Amniotic epithelial cell (primary cell): ENCODE results near the gene GNAZ.

Source experiments
- DNase-seq: peaks from one replicate; pipeline ENCODE4 v3.0.0-alpha.2; 2010; ENCODE audit warnings: low read depth

GNAZ gene

DNA sequence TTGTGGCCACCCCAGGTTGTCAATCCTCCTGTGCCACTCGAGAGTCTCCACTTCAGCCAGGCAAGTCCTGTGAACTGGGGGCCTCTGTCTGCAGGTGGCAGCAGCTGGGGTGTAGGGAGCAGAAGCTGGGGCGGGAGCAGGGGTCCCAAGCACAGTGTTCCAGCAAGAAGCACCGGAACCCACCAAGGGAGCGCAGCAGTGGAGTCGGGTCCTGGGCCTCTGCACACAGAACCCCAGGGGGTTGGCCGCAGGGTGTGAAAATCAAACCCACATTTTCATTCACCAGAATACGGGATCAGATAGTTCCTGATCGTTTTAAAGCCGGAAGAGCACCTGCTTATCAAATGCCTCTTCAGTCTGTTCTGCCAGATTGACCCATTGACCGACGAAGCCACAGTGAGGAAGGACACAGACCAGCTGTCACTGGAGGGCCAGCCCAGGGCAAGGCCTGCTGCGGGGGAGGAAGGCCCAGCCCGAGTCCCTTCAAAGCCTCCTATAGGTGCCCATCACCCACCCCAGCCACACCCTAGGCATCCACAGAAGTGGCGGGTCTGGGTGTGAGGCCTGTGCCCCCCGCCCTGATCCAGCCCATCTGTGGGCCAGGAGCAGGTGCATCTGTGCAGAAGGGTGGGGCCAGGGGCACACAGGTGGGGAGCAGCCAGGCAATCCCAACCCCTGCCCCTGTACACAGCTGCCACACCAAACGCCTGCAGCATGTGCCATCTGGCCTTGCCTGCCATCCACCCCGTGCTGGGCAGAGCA is 37.3 kb downstream of the GNAZ start:
- DNase-seq: no peak

DNA sequence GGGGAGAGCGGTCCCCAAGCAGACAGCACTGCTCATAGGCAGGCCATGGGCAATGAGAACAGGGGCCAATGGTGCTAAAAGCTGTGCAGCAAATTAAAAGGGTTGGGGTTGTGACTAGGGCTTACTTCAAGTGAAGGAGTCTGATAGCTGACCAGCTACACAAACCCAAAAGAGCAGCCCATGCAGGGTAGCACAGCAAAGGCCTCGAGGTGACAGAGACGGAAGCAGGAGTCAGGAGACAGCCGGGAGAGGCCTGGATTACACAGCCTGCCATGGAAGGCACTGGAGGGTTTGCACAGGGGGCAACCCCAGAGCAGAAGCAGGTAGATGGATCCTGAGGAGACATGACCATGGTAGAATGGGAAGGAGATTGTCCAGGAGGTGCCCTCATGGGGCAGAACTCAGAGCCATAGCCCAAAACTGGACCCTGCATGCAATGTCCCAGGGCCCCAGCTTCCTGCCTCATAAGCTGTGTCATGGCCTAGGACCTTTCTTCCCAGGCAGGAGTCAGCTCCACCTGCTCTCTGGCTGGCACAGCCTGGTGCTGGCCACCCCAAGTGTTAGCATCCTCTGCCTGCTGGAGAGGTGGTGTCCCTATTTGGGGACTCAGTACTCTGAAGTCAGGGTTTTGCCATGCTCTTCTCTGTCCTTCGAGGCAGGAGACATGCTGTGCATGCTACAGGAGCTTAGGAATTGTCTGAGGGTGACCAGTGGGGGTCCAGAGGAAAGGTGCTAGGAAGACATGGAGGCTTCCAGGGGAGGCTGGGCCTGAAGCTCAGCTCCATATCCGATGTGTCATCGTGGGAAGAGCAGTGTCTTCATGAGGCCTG is 38.1 kb downstream of the GNAZ start:
- DNase-seq: no peak

DNA sequence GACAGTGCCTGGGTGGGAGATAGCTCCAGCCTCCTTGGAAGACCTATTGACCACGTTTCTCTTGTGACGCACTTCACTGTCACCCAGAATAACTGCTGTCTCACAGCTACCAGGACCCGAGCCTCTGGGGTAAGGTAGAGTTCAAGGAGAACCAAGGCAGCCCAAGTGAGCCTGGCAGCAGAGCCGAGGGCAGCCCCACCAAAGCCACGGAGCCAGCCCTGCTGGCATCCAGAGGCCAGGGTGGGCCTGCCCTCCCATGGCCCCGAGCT is 38.7 kb downstream of the GNAZ start:
- DNase-seq: no peak

DNA sequence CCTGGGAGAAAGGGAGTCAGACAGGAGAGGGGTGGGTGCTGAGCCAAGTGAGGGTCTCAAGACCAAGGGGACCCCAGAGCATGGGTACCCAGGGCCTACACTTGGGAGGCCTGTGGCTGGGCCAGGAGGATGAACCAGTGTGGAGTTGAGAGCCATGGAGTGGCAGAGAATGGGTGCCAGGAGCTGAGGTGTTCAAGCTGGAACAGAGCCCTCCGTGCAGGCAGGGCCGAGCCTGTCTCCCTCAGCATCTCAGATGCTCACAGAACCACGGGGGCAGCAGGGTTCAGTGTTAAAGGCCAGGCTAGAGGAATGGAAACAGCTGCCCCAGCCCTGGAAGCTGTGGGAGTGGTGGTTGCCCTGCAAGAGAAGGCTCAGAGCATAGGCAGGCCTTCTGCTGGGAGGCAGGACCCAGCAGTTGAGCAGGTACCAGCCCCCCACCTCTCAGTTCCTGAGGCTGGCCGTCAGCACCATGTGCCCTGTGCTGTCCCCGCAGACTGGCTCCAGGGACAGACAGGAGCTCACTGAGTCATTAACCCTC is 39.2 kb downstream of the GNAZ start:
- DNase-seq: no peak

DNA sequence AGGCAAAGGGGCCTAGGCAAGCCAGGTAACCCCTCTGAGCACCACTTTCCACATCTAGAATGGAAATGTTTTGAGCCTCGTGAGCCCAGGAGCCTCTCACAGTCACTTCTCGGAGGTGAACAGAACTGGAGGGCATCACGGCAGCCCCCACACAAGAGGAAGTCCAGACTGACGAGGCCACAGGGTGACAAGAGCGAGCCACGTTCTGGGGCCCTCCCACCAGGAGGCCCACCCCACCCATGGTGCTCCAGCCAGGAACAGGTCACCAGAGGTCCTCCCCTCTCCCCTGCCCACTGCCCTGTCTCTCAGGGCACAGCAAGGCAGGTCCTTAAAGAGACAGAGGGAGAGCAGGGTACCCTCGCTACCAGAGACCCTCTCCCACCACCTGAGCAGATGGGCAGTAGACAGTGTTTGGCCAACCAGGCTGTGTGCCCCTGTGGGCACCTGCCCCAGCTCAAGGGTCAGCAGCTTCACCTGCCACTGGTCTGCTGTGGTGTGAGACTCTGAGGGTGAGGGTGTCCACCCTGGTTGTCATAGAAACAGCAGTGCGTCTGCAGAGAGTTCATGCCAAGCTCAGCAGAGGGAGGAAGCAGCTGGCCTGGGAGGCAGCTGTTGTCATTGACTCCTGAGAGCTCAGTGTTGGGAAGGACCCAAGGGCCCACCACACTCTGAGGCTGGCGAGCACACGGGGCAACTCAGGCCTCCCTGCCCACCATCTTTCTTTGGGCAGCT is 40.0 kb downstream of the GNAZ start:
- DNase-seq: no peak

DNA sequence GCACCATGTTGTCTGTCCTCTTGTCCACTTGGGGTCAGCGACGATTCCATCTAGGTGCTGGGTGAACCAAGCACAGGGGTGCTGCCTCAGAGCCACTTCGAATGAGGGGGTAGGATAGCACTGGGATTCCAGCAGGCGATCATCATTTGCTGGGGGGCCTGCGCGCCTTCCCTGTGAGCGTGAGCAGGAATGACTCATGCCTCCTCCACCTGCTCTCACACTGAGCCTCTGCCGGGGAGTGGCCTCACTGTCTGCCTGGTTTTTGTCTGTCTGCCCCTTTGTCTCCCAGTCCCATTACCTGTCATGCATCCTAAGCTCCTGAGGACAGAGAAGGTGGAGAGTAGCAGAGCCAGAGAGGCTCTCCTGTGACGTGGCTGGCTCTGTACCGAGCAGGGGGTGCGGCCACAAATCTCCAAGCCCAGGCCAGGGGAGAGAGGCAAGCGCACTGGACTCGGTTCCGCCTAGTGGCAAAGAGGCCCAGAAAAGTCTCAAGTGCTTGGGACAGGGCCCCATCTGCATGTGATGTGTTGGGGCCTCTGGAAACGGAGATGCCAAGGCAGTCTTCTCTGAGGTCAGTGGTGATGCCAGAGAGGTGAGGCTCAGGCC is 40.7 kb downstream of the GNAZ start:
- DNase-seq: no peak

DNA sequence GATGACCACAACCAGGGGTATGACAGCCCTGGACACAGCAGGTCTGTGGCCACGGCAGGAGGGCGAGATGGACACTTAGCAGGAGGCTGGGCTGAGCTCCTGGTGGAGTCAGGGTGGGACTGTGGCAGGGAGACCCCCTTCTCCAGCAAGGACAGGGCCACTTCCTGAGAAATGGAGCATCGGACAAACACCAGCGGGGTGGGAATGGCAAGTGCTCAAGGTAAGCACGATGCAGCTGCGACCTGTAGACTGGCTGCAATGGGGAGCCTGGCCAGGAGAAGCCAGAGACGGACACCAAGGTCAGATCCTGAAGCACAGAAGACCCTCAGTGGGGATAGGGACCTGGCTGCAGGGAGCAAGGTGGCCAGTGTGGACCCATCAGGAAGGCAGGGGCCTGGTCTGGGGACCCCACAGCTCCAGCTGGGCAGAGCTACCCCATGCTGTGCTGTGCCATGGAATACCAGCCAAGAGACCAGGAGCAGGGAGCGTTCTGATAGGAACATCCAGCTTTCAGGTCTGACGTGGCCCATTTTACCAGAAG is 42.2 kb downstream of the GNAZ start:
- no peak for DNase-seq

DNA sequence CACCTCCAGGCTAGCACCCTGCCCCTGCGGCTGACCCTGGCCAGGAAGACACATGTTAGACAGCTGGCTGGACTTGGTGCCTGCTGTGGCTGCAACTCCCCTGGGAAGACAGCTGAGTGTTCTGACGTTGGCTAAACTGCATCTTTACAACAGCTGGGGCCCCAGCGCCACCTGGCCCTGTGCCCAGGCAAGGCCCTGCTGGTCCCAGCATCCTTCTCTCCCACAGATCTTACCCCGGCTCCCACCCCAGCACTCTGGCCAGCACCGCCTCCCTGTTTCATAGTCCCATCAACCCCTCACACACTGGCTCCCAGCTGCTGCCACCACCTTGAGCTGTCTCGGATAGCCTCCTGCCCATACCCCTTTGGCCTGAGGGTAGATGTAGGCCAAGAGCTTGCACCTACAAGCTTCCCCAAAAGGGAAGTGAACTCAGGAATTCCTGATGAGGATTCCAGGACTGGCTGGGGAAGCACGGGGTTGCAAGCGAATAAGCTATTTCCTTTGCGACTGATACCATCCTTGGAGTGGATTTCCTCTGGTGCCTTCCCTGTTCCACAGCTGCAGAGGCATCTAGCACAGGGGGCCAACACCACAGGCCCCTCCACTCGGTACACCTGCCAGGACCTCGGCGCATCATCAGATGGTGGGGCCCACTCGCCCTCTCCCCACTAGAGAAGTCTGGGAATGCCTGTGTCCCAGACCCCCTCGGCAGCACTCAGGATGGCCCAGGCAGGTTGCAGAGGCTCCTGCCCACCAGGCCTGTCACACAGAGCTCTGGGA is 42.9 kb downstream of the GNAZ start:
- DNase-seq: no peak

DNA sequence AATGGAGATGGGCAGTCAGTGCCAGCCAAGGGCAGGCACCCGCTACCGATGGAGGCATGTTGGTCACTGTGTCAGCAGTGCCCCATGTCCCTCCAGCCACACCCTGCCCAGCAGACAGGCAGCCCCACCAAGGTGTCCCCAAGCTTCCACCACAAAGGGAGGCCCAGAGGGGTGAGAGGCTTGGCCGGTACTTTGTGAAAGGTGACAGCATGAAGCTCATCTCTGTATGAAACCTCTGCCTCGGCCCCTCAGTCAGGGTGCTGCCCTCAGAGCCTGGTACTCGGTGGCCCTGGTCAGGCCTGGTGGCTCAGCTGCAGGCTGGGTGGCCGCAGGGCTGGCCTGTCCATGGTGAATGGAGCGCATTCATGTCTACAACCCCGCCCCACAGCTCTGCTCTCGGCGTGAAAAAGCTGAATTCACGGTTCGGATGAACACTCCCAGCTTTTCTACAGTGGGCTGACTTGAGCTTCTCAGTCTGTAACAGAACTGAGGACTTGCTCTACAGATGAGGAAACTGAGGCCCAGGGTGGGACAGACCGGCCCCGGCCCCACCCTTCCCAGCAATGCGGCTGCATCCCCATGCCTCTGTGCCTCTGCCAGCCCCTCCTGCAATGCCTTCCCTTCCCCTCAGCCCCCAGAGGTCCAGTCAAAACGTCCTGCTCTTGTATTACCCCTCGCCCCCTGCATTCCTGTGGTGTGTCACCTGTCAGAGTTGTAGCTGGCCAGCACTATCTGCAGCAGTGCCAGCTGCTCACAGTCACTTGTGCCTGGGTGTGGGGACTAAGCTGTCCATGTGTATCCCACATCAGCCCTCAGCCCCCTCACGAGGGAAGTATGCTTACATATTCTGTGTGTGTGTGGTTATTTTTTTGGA is 43.8 kb downstream of the GNAZ start:
- DNase-seq: no peak

DNA sequence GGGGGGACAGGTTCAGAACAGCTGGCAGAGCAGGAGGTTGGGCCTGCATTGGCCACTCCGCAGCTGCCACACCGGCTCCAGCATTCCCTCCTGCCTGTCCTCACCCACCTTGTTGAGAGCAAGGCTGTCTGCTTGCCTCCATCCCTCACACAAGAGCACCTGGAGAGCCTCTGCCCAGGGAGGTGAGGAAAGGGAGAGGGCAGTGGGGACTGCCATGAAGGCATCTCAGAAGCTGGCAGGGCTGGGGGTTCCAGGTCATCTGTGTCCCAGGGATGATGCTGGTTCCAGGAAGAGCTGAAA is 44.4 kb downstream of the GNAZ start:
- DNase-seq: no peak

DNA sequence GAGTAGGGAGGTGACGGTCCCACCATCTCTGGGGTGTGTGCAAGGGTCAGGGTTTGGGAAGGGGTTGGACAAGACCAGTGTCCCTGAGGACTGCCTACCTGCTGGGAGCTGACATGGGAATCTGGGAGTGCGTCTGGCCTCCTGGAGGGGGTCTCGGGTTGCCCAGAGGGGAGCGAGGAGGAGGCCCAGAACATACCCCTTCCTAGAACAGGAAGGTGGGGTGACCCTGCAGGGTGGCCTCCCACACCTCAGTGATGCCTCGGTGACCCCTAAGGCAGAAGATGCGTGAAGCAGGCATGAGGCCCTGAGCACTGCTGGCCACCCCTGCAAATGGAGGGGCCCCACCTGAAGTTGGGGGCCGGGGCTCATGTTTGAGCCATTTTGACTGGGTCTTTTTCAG is 45.0 kb downstream of the GNAZ start:
- DNase-seq: no peak

DNA sequence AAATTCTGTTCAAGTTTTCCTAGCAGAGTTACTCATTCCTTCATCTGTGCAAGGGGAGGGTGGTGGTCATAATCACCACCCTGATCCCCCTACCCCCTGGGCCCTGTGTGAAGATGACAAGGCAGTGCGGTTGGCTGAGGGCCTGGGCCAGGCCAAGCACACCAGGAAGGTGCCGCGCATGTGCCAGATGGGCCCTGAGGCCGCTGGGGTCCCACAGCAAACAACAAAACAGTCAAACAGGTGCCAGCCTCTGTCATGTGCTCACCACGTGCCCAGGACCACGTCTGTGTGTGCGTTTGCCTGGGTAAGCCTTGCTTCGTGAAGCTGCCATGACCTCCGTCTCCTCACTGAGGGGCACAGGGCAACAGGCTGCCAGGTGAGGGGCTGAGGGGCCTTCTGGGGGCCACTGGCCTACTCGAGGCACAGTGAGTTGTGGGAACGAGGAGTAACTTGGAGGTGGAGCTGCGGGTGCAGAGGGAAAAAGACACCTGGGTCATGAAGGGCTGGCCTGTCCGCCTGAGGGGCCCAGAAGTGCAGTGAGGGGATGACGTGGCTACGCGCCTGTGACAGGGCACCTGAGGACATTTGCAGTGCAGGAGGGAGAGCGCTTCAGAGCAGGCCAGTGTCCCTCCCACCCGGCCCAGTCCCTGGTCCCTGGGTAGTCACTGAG is 45.6 kb downstream of the GNAZ start:
- no peak for DNase-seq

DNA sequence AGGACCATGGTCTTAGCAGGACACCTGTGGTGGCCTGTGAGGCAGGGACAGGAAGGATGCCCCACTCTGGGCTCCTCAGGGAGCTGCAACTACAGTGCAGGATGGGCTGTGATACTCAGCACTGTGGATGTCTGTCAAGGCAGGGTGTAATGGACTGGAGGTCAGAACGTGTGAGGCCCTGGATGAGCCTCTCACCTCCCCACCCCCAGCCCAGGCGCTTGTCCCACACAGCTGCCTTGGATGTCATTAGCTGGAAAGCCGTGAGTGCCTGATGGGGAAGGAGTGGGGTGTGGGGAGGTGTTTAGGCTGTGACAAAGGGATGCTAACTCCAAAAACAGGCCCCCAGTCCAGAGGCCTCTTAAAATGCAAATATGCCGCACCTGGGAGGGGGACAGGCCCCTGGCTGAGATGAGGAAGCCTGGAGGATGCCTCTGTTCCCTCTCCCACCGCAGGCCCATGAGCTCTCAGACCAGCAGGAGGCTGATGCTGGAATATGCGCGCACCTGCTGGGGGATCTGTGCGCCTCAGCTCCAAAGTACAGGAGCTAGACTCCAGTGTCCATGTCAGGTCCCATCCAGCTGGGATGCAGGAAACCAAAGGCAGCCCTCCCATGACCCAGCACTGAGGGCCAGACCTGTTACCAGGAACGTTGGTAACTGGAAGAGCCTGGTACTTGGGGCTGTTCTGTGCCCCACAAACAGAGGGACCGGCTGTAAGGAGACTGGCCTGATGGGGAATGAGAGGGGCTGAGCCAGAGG is 46.4 kb downstream of the GNAZ start:
- DNase-seq: no peak

DNA sequence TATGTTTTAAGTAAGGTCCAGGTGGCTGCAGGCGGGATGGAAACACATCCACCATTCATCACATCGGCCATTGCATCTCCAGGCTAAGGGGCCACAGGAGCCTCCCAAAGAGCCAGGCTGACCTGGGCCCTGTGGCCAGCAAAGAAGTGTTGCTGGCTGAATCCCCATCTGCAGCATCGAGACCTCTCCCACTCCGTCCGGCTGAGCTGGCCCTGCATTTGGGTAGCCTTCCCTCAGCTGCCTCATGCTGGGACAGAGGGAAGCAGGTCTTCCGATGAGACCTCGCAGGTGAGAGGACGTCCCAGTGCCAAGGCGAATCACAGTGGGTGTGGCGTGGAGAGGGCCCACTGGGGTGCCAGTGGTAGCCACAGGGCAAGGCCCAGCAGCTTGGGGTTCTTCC is 47.0 kb downstream of the GNAZ start:
- DNase-seq: no peak

DNA sequence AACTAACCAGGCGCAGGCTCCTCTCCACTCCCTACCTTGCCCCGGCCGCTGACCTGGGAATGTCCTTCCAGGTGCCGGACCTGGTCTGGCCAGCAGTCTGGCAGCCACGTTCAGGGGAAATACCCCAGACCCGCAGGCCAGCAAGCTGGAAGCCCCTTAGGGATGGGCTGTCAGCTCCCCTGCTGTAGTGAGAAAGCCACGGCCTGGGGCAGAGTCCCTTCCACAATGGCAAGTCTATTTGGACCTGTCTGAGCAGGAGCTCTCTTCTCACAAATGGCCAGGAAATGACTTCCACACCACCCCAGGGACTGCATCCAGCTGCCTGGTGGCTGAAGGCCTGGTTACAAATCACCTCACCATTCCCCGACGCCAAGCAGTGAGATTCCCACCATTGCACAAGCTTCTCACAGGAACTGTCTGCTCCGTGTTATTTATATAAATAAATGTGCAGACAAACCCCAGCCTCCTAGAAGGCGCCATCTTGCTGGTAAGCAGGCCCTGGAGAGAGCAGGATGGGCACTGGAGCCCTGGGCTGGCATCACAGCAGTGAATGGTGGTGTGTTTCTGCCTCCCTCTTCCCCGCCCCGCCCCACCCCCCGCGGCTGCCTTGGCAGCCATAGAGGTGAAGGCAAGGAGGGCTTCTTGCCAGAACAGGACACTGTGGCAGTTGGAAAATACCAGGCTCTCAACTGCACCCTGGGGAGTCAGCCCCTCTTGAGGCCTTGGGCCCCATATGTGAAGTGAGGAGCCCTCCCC is 47.8 kb downstream of the GNAZ start:
- DNase-seq: peak; percentile 13

DNA sequence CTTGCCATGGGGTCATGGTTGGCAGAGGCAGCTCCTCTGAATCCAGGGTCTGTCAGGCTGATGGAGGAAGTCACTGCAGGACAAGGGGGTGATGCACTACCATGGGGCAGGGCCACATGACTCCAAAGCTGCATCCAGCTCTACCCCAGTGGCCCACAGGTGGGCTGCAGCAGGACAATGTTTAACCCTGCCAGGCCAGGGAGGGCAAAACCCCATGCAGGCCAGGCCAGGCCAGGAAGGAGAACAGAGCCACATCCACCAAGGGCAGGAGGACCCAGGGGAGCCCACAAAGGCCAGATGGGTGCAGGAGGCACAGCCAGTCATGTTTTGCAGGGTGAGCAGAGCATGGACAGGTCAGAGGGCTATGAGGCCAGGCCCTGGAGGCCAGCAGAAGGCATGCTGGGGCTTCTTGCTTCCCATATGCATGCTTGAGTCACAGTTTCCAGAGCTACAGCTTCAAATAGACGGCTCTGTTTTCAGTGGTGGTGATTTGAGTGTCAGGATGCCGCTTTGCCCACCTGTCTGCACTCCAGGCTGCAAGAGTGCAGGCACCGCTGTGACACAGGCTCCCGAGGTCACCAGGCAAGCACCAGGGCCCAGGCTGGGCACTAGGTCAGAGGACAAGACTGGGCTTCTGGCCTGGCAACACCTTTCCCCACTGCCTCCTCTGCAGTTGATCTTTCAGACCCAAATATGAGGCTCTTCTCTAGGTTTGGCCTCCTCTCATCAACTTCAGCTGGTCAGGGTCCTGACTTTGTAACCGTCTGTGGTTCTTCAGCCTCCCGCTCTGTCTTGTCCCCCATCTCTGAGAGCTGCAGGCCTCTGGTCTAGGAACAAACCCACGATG is 48.6 kb downstream of the GNAZ start:
- DNase-seq: no peak
